ENCODE data around the gene C3orf18. TPM values are rescaled to one million over a fixed set of nuclear protein-coding genes. Genes with fewer than 3 reads are reported as not detected.

C3orf18 gene
- total RNA-seq, 1 donor from 2014 or later = 8.5 TPM

DNA sequence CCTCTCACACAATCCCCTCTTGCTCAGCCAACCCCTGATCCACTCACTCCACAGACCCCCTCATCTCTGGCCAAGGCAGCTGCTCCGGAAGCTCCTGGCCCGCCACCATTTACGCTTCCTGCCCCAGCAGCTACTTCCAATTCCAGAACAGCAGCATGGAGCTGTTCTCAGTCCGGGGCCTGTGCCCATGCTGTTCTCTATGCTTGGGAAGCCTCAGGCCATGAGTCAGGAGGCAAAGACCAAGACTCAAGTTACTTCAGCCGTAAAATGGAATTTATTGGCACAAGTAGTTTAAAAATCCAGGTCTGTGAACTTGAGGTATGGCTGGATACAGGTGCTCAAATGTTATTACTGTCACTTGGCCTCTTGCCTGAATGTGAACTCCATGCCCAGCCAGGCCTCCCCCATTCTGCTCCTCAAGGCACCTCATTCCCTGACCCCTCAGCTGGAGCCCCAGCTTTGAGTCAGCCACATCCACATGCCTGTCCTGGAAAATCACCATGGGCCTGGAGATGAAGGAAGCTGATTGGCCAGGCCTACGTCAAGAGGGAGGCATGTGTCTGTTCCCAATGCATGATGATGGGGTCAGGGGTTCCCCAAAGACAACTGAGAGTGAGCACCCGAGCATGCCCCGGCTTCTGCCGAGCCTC, 32.7 kb downstream of the C3orf18 start:
- peaks cover 28% of the 10 kb centered on the region for H3K27me3 Mint-ChIP-seq (ENCODE audit: insufficient read depth, low read depth)
- no peaks in the 10 kb centered on the region for H3K9me3 Mint-ChIP-seq
- Histone ChIP-seq H3K9ac (no peak overlapping the region), H3K36me3 (no peaks in the 10 kb centered on the region), H3K4me3 (no peak overlapping the region), H3K4me2 (no peak overlapping the region), H3K79me2 (ENCODE audit: low read depth) (no peaks in the 10 kb centered on the region), H3K27me3 (peaks cover 18% of the 10 kb centered on the region), H3K4me1 (peaks cover 33% of the 10 kb centered on the region), H3K27ac (no peak overlapping the region), H3F3A (ENCODE audit: low read depth) (peaks cover 16% of the 10 kb centered on the region), H3K9me3 (ENCODE audit: low read depth) (no peaks in the 10 kb centered on the region), H4K20me1 (ENCODE audit: low read depth) (no peaks in the 10 kb centered on the region), H2AFZ (replicated peaks) (no peak overlapping the region)
- no peak for DNase-seq (ENCODE audit: low spot score)
- TF ChIP-seq CTCF (IDR thresholded peaks at IDR 0.05) (no peak), EZH2 (IDR thresholded peaks at IDR 0.05) (no peak), EZH2phosphoT487 (IDR thresholded peaks at IDR 0.05) (no peak)
- no peak overlapping the region for H3K4me3 Mint-ChIP-seq
- H3K36me3 Mint-ChIP-seq = peaks cover 1% of the 10 kb centered on the region
- peaks cover 62% of the 10 kb centered on the region for H3K4me1 Mint-ChIP-seq
- H3K27ac Mint-ChIP-seq = no peak overlapping the region

DNA sequence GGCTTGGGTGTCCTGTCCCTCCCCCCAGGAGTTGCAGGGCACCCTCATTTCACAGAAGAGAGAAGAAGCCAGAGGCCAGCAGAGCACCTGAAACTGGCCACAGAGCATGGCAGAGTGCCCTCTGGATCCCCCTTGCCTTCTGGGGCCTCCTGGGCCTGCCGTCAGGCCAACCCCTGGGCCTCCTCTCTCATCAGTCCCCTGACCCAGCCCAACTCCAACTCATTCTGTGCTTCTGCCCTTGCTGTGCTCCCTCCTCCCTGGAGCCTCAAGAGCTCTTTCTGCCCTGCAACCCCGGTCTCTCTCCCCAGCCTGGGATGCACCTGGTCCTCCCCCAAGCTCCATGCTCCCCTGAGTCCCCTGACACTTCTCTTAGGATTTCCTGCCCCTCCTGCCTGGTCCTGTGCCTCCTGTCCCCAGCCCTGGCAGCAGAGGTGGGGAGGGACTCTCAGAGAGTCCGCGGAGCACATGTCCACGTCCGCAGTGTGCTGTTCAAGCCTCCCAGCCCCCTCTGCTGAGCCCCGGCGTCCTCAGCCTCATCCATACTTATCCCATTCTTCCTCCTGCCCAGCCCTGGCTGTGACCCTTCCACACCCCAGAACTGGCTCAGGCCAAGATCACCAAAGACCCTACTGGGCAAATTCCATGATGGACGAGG, 33.6 kb downstream of the C3orf18 start:
- Mint-ChIP-seq H3K9me3 (no peaks in the 10 kb centered on the region), H3K4me1 (peaks cover 56% of the 10 kb centered on the region), H3K27me3 (ENCODE audit: insufficient read depth, low read depth) (peaks cover 27% of the 10 kb centered on the region), H3K27ac (peak overlapping the region; percentile 48), H3K36me3 (peaks cover 1% of the 10 kb centered on the region), H3K4me3 (no peak overlapping the region)
- no peak for DNase-seq (ENCODE audit: low spot score)
- Histone ChIP-seq H2AFZ (replicated peaks) (no peak overlapping the region), H3K4me1 (peaks cover 26% of the 10 kb centered on the region), H3K9me3 (ENCODE audit: low read depth) (no peaks in the 10 kb centered on the region), H3K79me2 (ENCODE audit: low read depth) (no peaks in the 10 kb centered on the region), H3K27me3 (peaks cover 20% of the 10 kb centered on the region), H3F3A (ENCODE audit: low read depth) (peaks cover 7% of the 10 kb centered on the region), H3K4me2 (peak overlapping the region; percentile 12), H3K36me3 (no peaks in the 10 kb centered on the region), H3K27ac (no peak overlapping the region), H3K4me3 (no peak overlapping the region), H4K20me1 (ENCODE audit: low read depth) (no peaks in the 10 kb centered on the region), H3K9ac (no peak overlapping the region)
- TF ChIP-seq CTCF (IDR thresholded peaks at IDR 0.05) = no peak
- TF ChIP-seq EZH2phosphoT487 (IDR thresholded peaks at IDR 0.05) = no peak

DNA sequence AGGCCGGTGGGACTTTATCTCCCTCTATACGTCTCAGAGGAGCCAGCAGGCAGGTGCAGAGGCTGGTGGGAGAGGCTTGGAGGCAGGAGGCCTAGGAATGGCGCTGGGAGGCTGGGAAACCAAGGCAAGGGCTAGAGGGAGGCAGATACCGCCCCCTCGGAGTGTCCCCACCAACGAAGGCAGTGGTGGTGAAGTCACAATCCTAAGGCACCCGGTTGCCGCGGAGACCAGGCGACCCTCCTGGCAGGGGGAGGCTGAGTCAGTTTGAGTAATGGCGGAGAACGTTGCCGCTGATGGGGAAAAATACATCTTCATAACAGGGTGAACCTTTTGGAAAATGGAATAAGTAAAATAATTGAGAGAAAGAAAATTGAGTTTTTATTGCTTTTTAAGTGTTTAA, 34.2 kb downstream of the C3orf18 start:
- Mint-ChIP-seq H3K27me3 (ENCODE audit: insufficient read depth, low read depth) (peaks cover 27% of the 10 kb centered on the region), H3K4me1 (peaks cover 50% of the 10 kb centered on the region), H3K36me3 (peaks cover 1% of the 10 kb centered on the region), H3K4me3 (peak overlapping the region; percentile 60), H3K9me3 (no peaks in the 10 kb centered on the region), H3K27ac (peak overlapping the region; percentile 80)
- Histone ChIP-seq H4K20me1 (ENCODE audit: low read depth) (no peaks in the 10 kb centered on the region), H3K4me2 (peak overlapping the region; percentile 12), H3K9me3 (ENCODE audit: low read depth) (no peaks in the 10 kb centered on the region), H3K9ac (no peak overlapping the region), H3K4me1 (peaks cover 20% of the 10 kb centered on the region), H3F3A (ENCODE audit: low read depth) (peaks cover under 1% of the 10 kb centered on the region), H3K79me2 (ENCODE audit: low read depth) (no peaks in the 10 kb centered on the region), H3K4me3 (no peak overlapping the region), H3K36me3 (no peaks in the 10 kb centered on the region), H2AFZ (replicated peaks) (no peak overlapping the region), H3K27me3 (peaks cover 20% of the 10 kb centered on the region), H3K27ac (no peak overlapping the region)
- DNase-seq (ENCODE audit: low spot score) = peak; percentile 26
- TF ChIP-seq CTCF (IDR thresholded peaks at IDR 0.05) = no peak
- no peak for TF ChIP-seq EZH2 (IDR thresholded peaks at IDR 0.05)
- no peak for TF ChIP-seq EZH2phosphoT487 (IDR thresholded peaks at IDR 0.05)

Measured in neural progenitor cell (in vitro differentiated cells).